Activated naive CD8-positive, alpha-beta T cell treated with anti-CD3 and anti-CD28 coated beads for 36 hours (primary cell): ENCODE data around the gene PAFAH1B1. TPM values are rescaled to one million over a fixed set of nuclear protein-coding genes. Genes with fewer than 3 reads are reported as not detected.
"Not testable (repeated sequence)": the region's sequence is repeated elsewhere in the genome, so short reads cannot be mapped to it uniquely, and the experiment has no call there.

Source experiments
- DNase-seq: peaks from one replicate; pipeline ENCODE4 v3.0.0; 2021
- H3K27ac Mint-ChIP-seq: one replicate; pipeline ENCODE4 v1.8.0; 2022; ENCODE audit warnings: mild to moderate bottlenecking, moderate library complexity, mixed read lengths
- H3K27me3 Mint-ChIP-seq: one replicate; pipeline ENCODE4 v1.8.0; 2022; ENCODE audit warnings: mild to moderate bottlenecking, mixed read lengths
- H3K36me3 Mint-ChIP-seq: one replicate; pipeline ENCODE4 v1.8.0; 2021; ENCODE audit warnings: mild to moderate bottlenecking, mixed read lengths
- H3K4me1 Mint-ChIP-seq: one replicate; pipeline ENCODE4 v1.8.0; 2021; ENCODE audit warnings: mixed read lengths
- H3K4me3 Mint-ChIP-seq: one replicate; pipeline ENCODE4 v1.8.0; 2022; ENCODE audit warnings: mild to moderate bottlenecking, moderate library complexity, mixed read lengths
- H3K9me3 Mint-ChIP-seq: one replicate; pipeline ENCODE4 v1.8.0; 2022; ENCODE audit warnings: mixed read lengths
- total RNA-seq, 2 experiments: library from RNA; stranded (reverse); gene quantifications; one replicate each; pipeline ENCODE4 v1.2.3, GENCODE V29; 2021

Gene PAFAH1B1
- total RNA-seq, 2 experiments from 2014 or later, result 137 to 156 TPM

DNA sequence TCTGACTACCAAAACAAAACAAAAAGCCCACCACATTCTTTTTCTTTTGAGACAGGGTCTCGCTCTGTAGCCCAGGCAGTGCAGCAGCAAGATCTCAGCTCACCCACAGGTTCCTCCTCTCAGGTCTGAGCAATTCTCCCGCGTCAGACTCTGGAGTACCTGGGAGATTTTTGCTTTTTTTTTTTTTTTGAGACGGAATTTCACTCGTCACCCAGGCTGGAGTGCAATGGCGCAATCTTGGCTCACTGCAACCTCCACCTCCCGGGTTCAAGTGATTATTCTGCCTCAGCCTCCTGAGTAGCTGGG lies 21.2 kb upstream of the PAFAH1B1 start:
- H3K4me3 Mint-ChIP-seq, H3K36me3 Mint-ChIP-seq, H3K27ac Mint-ChIP-seq: not testable (repeated sequence)

DNA sequence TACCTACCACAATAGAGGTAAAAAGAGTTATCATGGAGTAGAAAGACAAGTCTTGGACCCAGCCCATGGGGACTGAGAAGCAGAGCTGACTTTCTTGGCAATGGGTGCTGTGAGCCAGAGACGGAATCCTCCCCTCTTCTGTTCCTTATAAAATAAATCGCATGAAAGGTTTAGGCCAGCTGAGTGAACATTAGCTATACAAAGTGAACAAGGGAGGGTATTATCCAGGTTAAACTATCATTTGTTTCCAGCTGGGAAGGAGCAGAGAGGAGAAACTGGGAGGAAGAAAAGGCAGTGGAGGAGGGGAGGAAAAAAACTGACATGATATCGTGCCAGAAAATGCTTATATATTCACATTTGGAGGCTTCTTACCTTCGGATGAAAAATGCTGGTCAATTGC lies 13.3 kb upstream of the PAFAH1B1 start:
- H3K27ac Mint-ChIP-seq, result no peak overlapping the region
- no peak for DNase-seq
- peaks cover 8% of the 10 kb centered on the region for H3K27me3 Mint-ChIP-seq
- H3K36me3 Mint-ChIP-seq, result no peaks in the 10 kb centered on the region
- H3K4me1 Mint-ChIP-seq, result no peaks in the 10 kb centered on the region
- no peaks in the 10 kb centered on the region for H3K9me3 Mint-ChIP-seq
- no peak overlapping the region for H3K4me3 Mint-ChIP-seq

More for the DNA sequence above, 21.2 kb upstream of the PAFAH1B1 start:
- H3K4me1 Mint-ChIP-seq, H3K27me3 Mint-ChIP-seq, H3K9me3 Mint-ChIP-seq, DNase-seq: not testable (repeated sequence)

DNA sequence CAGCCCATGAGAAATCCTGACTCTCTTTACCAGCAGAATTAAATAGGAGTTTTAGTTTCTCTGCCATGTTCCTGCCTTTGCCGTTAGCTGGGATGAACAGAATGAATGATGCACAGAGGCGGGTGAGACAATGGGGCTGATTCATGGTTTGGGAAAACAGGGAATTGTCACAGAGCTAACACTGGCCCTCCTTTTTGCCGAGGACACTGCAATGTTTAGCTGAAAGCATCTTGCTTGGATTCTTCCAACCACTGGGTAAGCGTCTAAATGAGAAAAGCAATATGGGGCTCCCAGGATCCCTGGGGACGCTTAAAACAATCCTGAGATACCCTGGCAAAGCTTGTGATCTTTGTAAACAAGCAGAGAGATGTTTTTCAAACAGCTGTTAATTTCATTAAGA lies 12.8 kb upstream of the PAFAH1B1 start:
- Mint-ChIP-seq H3K9me3 (no peaks in the 10 kb centered on the region), H3K27me3 (peaks cover 8% of the 10 kb centered on the region), H3K27ac (no peak overlapping the region), H3K4me3 (no peak overlapping the region), H3K4me1 (no peaks in the 10 kb centered on the region), H3K36me3 (no peaks in the 10 kb centered on the region)
- no peak for DNase-seq

DNA sequence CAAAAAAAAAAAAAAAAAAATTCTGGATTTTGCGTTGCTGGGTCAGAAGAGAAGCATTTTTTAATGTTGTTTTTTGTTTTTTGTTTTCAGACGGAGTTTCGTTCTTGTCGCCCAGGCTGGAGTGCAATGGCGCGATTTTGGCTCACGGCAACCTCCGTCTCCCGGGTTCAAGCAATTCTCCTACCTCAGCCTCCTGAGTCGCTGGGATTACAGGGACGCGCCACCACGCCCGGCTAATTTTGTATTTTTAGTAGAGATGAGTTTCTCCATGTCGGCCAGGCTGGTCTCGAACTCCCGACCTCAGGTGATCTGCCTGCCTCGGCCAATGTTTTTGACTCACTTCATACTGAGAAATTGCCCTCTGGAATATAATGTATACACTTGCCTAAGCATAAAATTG lies 11.0 kb upstream of the PAFAH1B1 start:
- H3K9me3 Mint-ChIP-seq, result no peaks in the 10 kb centered on the region
- no peak for DNase-seq
- no peak overlapping the region for H3K4me3 Mint-ChIP-seq
- no peak overlapping the region for H3K27ac Mint-ChIP-seq
- H3K4me1 Mint-ChIP-seq, result no peaks in the 10 kb centered on the region
- H3K36me3 Mint-ChIP-seq, result no peaks in the 10 kb centered on the region
- H3K27me3 Mint-ChIP-seq, result peaks cover 8% of the 10 kb centered on the region

DNA sequence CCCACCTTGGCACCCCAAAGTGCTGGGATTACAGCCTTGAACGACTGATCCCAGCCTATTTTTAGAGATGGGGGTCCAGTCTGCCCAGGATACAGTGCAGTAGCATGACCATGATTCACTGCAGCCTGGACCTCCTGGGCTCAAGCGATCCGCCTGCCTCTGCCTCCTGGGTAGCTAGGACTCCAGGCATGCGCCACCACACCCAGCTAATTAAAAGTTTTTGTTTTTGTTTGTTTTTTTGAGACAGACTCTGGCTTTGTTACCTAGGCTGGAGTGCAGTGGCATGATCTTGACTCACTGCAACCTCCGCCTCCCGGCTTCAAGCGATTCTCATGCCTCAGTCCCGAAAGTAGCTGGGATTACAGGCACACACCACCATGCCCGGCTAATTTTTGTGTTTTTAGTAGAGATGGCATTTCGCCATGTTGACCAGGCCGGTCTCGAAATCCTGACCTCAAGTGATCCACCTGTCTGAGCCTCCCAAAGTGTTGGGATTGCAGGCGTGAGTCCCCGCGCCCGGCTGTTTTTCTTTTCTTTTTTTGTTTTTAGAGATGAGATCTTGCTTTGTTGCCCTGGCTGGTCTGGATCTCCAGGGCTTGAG lies 2.3 kb upstream of the PAFAH1B1 start:
- Mint-ChIP-seq H3K4me1 (peaks cover 10% of the 10 kb centered on the region), H3K9me3 (no peaks in the 10 kb centered on the region)

DNA sequence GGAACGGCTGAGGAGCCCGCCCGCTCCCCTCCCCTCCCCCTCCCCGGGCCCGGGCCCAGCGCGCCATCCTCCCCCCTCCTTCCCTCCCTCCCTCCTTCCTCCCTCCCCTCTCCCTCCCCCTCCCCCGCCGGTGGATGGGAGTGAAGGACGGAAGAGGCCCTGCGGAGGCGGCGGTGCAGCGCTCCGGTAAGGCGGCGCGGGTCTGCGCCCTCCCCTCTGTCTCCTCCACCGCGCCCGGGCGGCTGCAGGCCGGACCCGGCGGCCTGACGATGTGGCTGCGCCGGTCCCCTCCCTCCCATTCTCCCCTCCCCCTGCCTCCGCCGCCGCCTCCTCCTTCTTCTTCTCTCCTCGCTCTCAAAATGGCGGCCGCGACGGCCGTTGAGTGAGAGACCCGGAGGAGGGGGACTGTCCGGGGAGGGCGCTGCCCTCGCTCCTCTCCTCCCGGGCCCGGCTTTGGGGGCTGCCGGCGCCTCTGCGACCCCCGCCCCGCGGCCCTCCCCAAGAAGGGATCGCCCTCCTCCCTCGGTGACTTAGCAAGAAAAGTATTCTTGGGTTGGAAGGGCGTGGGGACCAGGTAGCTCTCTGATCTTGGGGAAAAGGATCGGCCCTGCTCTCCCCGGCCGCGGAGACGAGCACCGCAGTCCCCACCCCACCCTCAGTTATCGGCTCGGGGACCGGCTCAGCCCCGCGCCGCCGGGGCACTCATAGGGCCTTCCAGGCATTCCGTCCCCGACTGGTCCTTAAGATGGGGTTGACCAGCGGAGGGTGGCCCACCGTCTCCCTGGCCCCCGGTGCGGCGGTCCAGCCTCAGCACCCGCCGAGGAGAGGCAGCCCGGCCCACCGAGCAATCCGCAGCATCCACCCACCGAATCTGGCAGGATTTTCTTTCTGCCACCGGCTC lies 617 bp downstream of the PAFAH1B1 start:
- Mint-ChIP-seq H3K4me1 (peaks cover 33% of the 10 kb centered on the region), H3K27me3 (no peaks in the 10 kb centered on the region), H3K4me3 (peak overlapping the region; percentile 91), H3K27ac (peak overlapping the region; percentile 83), H3K36me3 (peaks cover 16% of the 10 kb centered on the region), H3K9me3 (no peaks in the 10 kb centered on the region)
- DNase-seq, result peak; percentile 81

More for the DNA sequence above, 2.3 kb upstream of the PAFAH1B1 start:
- H3K4me3 Mint-ChIP-seq, result no peak overlapping the region
- DNase-seq, result no peak
- no peaks in the 10 kb centered on the region for H3K27me3 Mint-ChIP-seq
- no peak overlapping the region for H3K27ac Mint-ChIP-seq
- peaks cover 7% of the 10 kb centered on the region for H3K36me3 Mint-ChIP-seq

DNA sequence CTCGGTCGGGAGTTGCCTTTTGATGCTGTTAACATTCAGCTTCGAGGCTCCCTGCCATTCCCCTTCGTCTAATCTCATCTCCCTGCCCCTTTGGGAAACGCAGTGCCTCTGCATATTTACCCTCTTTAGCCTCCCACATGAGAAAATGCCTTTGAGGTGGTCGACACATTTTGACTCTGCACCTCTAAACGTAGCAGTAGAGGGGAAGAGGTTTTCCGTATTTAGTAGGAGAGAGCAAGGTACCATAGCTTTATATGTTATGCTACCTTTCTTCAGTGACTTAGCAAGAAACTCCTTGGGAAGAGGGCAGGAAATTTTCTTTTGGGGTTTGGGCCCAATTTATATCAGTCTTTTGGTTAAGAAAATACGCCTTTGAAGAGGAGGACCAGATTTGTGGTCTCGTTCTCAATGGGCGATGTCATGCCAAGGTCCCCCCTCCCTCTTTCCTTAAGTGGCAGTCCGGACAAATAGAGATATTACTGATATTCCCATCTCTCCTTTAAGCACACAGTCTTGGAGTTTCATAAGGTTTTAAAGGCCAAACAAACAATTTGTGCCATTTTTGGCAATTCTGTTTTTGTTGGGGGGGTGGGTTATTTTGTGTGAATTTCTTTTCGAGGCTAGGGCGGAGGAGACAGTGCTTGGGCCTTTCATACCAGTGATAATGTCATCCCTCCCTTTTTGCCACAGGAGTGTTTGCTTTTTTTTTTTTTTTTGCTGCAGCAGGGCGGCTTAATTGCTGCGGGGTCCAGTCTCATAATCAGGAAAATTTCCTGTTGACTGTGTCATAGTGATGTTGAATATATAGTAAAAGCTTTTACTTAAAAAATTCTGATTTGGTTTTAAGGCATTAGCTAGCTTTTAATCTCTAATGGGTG lies 1.5 kb downstream of the PAFAH1B1 start:
- H3K27ac Mint-ChIP-seq, result peak overlapping the region; percentile 83
- no peaks in the 10 kb centered on the region for H3K27me3 Mint-ChIP-seq
- peaks cover 21% of the 10 kb centered on the region for H3K36me3 Mint-ChIP-seq
- H3K4me3 Mint-ChIP-seq, result peak overlapping the region; percentile 91
- peaks cover 38% of the 10 kb centered on the region for H3K4me1 Mint-ChIP-seq
- H3K9me3 Mint-ChIP-seq, result no peaks in the 10 kb centered on the region
- DNase-seq, result no peak

DNA sequence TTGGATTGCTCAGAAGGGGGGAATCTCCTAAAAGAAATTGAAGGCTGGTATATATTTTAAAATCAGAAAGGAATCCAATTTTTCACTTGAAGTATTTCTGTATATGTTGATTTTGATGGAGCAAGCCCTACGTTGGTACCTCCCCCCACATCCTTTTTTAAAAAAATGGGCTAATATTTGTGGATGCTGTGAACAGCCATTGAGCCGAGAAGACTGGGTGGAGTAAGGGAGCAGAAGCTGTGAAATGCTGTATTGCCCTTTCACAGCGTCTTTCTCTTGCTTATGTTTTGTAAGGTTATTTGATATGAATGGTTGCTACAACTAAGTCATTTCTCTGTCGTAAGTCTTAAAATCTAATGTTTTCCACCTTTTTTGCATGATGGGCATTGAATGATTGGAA lies 2.3 kb downstream of the PAFAH1B1 start:
- Mint-ChIP-seq H3K36me3 (peaks cover 22% of the 10 kb centered on the region), H3K27ac (no peak overlapping the region), H3K9me3 (no peaks in the 10 kb centered on the region), H3K27me3 (no peaks in the 10 kb centered on the region), H3K4me1 (peaks cover 38% of the 10 kb centered on the region), H3K4me3 (peak overlapping the region; percentile 91)
- DNase-seq, result no peak

DNA sequence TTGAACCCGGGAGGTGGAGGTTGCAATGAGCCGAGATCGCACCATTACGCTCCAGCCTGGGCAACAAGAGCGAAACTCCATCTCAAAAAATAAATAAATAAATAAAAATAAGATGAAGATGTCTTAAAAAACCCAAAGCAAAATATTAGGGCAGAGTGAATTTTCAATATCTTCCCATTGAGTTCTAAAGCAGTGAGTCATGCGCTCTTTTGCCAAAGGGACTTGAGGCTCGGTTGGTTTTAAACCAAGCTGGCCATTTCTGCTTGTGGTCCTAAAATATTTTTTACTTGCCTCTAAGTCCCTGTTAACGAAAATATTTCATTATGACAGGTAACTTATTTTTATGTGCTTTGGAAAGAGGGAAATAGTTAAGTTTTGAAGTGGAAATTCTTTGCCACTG lies 4.7 kb downstream of the PAFAH1B1 start:
- Mint-ChIP-seq H3K27me3 (no peaks in the 10 kb centered on the region), H3K4me3 (no peak overlapping the region), H3K9me3 (no peaks in the 10 kb centered on the region), H3K36me3 (peaks cover 24% of the 10 kb centered on the region), H3K4me1 (peaks cover 45% of the 10 kb centered on the region), H3K27ac (no peak overlapping the region)
- DNase-seq, result no peak

DNA sequence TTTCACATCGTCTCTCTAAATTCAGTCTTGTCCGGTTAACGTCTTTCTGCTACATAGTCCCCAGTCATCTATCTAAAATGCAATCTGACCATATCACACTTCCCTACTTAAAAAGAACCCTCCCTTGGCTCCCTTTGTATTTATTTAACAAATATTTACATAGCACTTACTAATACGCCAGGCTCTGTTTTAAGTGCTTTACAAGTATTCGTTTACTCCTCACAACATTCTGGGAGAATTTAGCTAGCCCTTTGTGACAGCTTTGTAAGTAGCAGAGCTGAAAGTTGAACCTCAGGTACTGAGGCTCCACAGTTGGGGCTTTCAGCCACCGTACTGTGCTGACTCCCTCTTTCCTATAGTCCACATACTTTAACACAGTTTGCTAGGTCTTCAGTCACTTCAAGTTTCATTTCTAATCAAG lies 9.2 kb downstream of the PAFAH1B1 start:
- H3K27ac Mint-ChIP-seq, result peak overlapping the region; percentile 44
- H3K36me3 Mint-ChIP-seq, result peaks cover 23% of the 10 kb centered on the region
- H3K4me1 Mint-ChIP-seq, result peaks cover 45% of the 10 kb centered on the region
- H3K4me3 Mint-ChIP-seq, result no peak overlapping the region
- H3K27me3 Mint-ChIP-seq, result no peaks in the 10 kb centered on the region
- DNase-seq, result no peak
- no peaks in the 10 kb centered on the region for H3K9me3 Mint-ChIP-seq

DNA sequence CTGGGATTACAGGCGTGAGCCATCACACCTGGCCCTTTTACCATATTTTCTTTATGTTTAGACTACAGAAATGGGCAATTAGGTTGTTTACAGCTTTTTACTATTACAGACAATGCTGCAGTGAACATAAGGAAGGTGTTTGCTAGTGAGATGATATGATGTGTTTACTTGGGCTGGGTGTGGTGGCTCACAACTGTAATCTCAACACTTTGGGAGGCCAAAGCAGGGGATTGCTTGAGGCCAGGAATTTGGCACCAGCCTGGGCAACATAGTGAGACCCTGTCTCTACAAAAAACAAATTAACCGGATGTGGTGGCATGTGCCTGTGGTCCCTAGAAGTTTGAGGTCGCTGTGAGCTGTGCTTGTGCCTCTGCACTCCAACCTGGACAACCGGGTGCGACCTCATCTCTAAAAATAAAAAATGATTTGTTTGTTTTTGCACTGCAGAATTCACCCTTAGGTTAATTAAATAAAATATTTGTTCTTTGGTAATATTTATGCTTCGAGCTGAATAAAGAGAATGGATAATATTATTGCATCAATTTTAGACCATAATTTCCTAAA lies 15.0 kb downstream of the PAFAH1B1 start:
- Mint-ChIP-seq H3K27me3 (no peaks in the 10 kb centered on the region), H3K27ac (no peak overlapping the region), H3K9me3 (no peaks in the 10 kb centered on the region), H3K4me1 (peaks cover 50% of the 10 kb centered on the region), H3K36me3 (peaks cover 16% of the 10 kb centered on the region), H3K4me3 (no peak overlapping the region)
- DNase-seq, result no peak

DNA sequence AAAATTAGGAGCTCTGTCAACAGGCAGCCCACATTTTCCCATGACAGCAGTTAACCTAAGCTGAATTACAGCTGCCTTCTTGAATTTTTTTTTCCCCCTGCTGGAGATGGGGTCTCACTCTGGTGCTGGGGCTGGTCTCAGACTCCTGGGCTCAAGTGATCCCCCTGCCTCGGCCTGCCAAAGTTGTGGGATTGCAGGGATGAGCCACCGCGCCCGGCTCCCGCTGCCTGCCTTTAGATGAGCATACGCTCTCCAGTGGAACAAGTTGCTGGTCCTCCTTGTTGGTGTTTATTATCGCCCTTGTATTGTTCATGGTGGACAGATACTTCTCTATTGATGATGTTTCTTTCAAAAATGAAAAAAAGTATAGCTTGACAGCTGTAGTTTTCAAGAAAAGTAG lies 15.6 kb downstream of the PAFAH1B1 start:
- H3K36me3 Mint-ChIP-seq, result peaks cover 16% of the 10 kb centered on the region
- no peak overlapping the region for H3K4me3 Mint-ChIP-seq
- H3K27me3 Mint-ChIP-seq, result no peaks in the 10 kb centered on the region
- peaks cover 50% of the 10 kb centered on the region for H3K4me1 Mint-ChIP-seq
- no peak overlapping the region for H3K27ac Mint-ChIP-seq
- DNase-seq, result no peak
- H3K9me3 Mint-ChIP-seq, result no peaks in the 10 kb centered on the region

DNA sequence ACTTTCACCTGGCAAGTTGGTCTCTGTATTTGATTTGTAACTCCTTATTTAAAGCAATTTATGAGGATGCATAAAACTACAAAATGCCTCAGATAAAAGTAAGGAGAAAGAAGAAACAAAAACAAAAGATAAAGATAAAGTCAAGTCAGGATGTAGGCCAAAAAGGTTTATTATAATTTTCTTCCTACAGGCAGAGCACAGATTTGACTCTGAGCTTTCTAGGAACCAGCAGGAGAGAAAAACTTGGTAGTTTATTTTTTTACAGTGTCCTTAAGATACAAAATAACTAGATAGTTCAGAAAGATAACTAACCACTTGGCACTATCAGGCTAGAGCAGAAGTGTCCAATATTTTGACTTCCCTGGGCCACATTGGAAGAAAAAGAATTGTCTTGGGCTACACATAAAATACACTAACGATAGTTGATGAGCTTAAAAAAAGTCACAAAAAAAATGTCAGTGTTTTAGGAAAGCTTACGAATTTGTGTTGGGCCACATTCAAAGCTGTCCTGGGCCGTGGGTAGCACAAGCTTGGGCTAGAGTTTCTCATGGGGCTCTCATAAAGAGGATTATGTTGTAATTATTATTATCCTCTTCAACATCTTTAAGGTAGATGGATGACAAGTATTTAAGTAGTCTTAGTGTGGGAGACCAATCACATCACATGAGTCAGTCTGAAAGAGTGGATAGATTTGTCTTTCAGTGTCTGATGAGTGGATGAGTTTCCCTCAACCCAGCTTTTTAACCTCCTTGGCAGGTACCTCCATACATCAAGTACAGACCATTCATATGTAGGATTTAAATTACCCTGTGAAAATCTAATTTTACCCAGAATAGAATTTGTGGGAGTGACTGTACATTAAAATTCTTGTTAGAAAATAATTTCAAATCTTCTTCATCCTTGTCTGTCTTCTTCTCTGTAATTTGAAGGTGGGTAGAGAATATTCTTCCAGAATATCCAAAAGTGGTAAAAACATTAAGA lies 17.0 kb downstream of the PAFAH1B1 start:
- H3K36me3 Mint-ChIP-seq, result peaks cover 10% of the 10 kb centered on the region
- no peak overlapping the region for H3K27ac Mint-ChIP-seq
- H3K4me3 Mint-ChIP-seq, result no peak overlapping the region
- no peak for DNase-seq
- H3K27me3 Mint-ChIP-seq, result no peaks in the 10 kb centered on the region
- H3K9me3 Mint-ChIP-seq, result no peaks in the 10 kb centered on the region
- peaks cover 43% of the 10 kb centered on the region for H3K4me1 Mint-ChIP-seq

DNA sequence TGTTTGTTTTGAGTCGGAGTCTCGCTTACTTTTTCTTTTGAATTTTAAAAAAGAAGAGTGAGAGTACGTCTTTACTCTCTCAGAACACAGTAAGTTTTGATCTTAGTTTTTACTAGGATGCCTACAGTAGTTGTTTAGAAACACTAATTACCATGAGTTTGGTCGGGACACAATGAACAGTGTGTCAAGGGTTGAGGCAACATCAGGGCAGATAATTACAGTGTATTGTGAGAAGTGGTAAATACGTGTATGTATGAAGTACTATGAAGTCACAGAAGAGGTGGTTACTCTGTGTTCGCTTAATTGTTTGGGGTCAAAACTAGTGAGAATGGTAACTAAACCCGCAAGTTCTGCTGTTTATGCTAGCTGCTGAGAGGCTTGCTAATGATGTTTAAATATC lies 18.2 kb downstream of the PAFAH1B1 start:
- Mint-ChIP-seq H3K4me1 (peaks cover 46% of the 10 kb centered on the region), H3K27me3 (no peaks in the 10 kb centered on the region), H3K9me3 (no peaks in the 10 kb centered on the region), H3K4me3 (no peak overlapping the region), H3K27ac (no peak overlapping the region), H3K36me3 (peaks cover 10% of the 10 kb centered on the region)
- no peak for DNase-seq
